NCI-H1092 (cell line): ENCODE measurements around the gene SYCP2L.
A peak's percentile ranks its signal among the peaks of the same experiment; 100 is the strongest.
"Not testable (repeated sequence)": the region's sequence is repeated elsewhere in the genome, so short reads cannot be mapped to it uniquely, and the experiment has no call there.

Experiments
- DNase-seq: peaks from one replicate; lab custom pipeline; 2025; lab: John Stamatoyannopoulos, UW

SYCP2L gene

GRCh38 chr6:10880366-10880765, 6.5 kb upstream of the SYCP2L start:
- DNase-seq = no peak

- DNase-seq = not testable (repeated sequence)
Measured at GRCh38 chr6:10882253-10882630, 4.6 kb upstream of the SYCP2L start.

- no peak for DNase-seq
Measured at GRCh38 chr6:10882657-10883171, 4.1 kb upstream of the SYCP2L start.

- no peak for DNase-seq
Measured at GRCh38 chr6:10883312-10884244, 3.3 kb upstream of the SYCP2L start.

- DNase-seq = no peak
Measured at GRCh38 chr6:10884245-10884972, 2.4 kb upstream of the SYCP2L start.

GRCh38 chr6:10886365-10886690, 524 bp upstream of the SYCP2L start:
- DNase-seq = not testable (repeated sequence)

- DNase-seq = no peak
Measured at GRCh38 chr6:10890151-10890550, 3.3 kb downstream of the SYCP2L start.

GRCh38 chr6:10891960-10892359, 5.1 kb downstream of the SYCP2L start:
- DNase-seq = no peak

- DNase-seq = no peak
Measured at GRCh38 chr6:10894958-10895357, 8.1 kb downstream of the SYCP2L start.

GRCh38 chr6:10896691-10897090, 9.8 kb downstream of the SYCP2L start:
- DNase-seq = no peak

GRCh38 chr6:10901770-10902169, 14.9 kb downstream of the SYCP2L start:
- DNase-seq = no peak

- DNase-seq = no peak
Measured at GRCh38 chr6:10904015-10904414, 17.2 kb downstream of the SYCP2L start.

GRCh38 chr6:10908228-10908627, 21.4 kb downstream of the SYCP2L start:
- DNase-seq = no peak

- not testable (repeated sequence) for DNase-seq
Measured at GRCh38 chr6:10919520-10919919, 32.7 kb downstream of the SYCP2L start.

- no peak for DNase-seq
Measured at GRCh38 chr6:10933126-10933525, 46.3 kb downstream of the SYCP2L start.

- DNase-seq = no peak
Measured at GRCh38 chr6:10939840-10940239, 53.0 kb downstream of the SYCP2L start.

GRCh38 chr6:10945845-10946244, 59.0 kb downstream of the SYCP2L start:
- no peak for DNase-seq

- no peak for DNase-seq
Measured at GRCh38 chr6:10947966-10948365, 61.1 kb downstream of the SYCP2L start.

GRCh38 chr6:10949579-10950490, 63.0 kb downstream of the SYCP2L start:
- DNase-seq = no peak

GRCh38 chr6:10951675-10952282, 64.9 kb downstream of the SYCP2L start:
- no peak for DNase-seq

- peak; percentile 22 for DNase-seq
Measured at GRCh38 chr6:10954590-10955010, 67.7 kb downstream of the SYCP2L start.

GRCh38 chr6:10956776-10957175, 69.9 kb downstream of the SYCP2L start:
- DNase-seq = no peak
